ENCODE measurements around the gene IL20RA. TPM values are rescaled to one million over a fixed set of nuclear protein-coding genes. Genes with fewer than 3 reads are reported as not detected.
A peak's percentile ranks its signal among the peaks of the same experiment; 100 is the strongest.

Gene IL20RA
- total RNA-seq, 1 donor from 2014 or later, result 13.3 TPM

DNA sequence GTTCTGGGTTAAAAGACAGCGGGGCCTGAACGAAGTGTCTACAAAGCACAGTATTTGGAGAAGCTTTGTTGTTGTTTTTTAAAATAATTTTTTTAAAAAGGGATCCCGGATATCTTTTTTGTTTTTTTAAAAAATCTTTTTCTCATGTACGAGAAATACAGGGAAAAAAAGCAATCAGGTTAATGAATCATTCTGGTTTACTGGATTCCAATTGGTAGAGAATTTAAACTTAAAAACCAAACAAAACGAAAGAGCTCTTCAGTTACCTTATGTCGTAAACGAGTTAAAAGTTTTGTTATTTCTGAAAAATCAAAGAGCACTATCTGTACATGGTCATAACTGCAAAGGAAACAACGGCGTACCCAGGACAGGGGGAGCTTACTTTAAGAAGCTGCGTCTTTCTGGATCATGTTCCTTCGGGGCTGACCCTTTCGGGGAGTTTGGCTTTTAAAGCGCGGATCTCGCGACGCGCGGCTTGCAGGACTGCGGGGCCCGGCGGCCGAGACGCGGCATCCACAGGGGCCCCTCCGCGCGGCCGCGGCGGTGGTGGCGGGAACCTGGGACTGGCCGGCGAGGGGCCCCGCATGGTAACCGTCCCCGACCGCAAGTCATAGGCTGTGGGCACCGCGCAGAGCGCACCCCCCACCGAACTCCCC lies 927 bp downstream of the IL20RA start:
- ATAC-seq, result peak; percentile 45

DNA sequence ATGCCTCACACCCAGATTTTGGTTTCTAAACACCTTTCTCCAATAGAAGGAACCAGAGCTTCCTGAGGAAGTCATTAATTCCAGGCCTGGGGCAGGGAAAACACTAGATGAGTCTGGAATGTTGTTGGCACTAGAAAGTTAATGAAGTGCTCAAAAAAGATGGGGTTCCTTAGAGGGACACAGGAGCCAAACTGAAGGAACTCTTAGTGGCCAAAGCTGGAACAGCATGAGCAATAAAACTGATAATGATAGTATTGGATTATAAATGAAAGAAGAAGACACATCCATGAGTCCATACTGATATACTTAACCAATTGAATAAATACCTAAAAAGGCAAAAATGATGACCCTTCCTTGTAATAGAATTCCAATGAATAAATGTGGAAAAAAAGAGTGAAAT lies 4.4 kb downstream of the IL20RA start:
- ATAC-seq, result no peak

DNA sequence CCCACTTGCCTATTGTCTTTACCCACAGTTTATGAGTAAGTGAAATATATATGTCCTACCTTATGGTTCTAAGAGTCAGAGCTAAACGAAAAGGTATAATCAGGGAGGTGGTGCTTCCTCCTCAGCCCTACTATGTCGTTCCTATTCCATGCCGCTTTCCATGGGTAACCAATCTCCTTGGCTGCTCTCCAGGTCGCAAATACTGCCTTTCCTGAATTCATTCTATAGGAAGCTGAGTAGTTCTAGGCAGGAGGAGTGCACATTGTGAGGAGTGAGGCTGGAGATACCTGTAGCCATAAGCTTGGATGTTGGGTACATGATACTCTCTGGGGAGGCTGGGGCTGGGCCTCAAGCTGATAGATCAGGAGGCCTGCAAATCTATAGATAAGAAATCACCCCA lies 5.8 kb downstream of the IL20RA start:
- ATAC-seq, result no peak

DNA sequence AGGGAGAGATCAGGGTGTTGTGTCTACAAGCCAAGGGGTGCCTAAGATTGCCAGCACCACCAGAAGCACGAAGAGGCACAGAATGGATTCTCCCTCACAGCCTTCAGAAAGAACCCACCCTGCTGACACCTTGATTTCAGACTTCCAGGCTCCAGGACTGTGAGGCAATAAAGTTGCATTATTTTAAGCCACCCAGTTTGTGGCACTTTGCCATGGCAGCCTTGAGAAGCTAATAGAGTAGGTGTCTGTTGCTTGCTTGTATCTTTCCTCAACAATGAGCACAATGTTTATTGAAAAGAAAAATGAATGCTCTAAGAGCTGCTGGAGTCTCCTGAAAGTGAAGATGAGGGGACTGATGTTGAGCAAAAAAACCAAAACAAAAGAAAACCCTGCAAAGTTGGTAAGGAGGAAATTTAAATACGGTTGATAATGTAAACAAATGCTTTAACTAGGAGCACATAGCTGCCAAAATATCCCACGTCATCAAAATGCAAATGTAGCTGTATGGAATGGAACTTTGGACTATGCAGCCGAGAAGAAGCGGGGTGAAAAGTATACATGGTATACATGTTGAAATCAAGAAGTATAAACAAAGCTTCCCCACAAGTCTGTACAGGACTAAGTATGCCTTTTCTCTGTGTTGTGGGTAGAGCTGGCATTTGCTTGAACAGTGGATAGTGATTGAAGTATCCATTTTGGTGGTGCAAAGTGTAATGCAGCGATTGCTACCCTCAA lies 8.0 kb downstream of the IL20RA start:
- ATAC-seq, result peak; percentile 90

DNA sequence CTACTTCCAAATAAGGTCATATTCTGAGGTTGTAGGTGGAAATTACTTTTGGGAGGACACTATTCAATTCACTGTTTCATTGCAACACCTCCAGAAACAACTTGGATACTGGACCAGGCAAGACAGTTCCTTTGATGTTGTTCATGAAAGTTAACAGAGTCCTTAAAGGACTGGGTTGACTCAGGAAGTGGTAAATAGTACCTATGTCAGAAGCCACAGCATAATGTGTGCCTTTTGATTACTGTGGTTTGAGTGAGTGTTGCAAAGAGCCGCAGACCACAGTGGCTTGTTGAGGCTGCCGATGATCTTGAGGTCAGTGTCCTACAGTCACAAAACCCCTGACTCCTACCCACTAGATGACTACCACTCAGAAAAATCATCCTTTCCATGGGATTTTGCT lies 10.9 kb downstream of the IL20RA start:
- ATAC-seq, result no peak

DNA sequence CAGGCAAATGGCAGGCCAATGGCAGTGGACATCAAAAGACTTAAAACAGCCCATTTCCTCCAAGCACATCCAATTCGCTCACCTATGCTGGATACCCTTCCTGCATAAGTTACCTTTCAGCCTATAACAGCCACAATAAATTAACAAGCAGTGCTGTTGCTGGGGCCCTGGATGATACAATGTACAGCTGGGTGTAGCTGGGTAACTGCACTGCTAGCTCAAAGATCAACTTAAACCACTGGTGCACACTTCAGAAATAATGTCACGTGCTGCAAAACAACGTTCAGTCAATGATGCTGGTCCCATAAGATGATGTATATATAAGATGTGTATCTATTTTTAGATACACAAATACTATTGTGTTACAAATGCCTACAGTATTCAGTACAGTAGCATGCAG lies 13.6 kb downstream of the IL20RA start:
- no peak for ATAC-seq

DNA sequence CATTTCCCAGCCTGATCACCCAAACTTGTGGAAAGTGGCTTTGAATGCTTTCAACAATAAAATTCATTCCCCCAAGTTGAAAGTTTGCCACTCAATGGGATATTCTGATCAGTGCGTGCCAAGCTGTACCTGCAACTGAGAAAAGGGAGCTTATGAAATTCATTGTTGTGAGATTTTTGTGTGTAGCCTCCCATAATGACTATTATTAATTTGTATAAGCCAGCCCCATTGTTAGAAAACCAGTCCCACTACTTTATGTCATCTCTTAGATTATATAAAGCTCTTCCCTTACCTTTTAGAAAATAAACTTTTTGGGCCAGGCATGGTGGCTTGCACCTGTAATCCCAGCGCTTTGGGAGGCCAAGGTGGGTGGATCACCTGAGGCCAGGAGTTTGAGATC lies 15.9 kb downstream of the IL20RA start:
- peak; percentile 71 for ATAC-seq

DNA sequence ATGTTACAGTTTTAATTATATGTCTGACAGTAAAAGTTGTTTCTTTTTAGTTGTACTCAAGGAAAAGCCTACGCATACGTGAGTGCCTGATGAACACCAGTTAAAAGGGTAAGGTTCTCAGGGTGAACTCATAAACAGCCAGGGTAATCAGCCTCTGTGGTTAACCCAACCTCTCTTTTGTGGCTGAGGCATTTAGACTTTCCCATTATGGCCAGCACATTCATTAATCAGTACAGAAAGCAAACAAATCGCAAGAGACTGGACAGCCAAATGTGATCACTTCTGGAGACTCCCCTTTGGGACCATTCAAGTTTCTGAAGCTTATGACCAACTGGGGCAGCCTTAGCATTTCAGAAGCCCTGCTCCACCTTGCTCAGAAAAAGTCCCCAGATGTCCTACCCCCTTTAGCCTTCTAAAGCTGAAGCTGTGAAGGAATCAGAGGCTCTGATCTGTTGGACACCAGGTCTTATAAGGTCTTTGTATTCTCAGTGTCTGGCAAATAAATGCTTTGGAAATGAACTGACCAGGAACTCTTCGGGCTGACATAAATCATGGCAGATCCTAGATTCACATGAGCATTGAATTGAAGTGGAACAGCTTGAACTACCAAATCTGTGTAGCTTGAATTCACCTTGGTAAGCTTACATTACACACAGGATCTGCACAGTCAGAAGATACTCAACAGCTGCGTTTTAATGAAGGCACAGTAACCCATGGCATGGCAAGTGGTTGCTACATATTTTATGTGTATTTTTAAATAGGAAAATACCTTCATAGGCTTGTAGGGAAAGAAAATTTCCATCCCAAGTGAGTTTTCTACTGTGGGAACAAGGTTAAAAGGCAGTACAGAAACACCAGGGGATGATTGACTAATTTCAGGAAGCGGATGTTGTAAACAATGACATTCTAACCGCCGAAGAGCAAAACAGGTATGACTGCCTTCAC lies 18.7 kb downstream of the IL20RA start:
- ATAC-seq, result peak; percentile 81

DNA sequence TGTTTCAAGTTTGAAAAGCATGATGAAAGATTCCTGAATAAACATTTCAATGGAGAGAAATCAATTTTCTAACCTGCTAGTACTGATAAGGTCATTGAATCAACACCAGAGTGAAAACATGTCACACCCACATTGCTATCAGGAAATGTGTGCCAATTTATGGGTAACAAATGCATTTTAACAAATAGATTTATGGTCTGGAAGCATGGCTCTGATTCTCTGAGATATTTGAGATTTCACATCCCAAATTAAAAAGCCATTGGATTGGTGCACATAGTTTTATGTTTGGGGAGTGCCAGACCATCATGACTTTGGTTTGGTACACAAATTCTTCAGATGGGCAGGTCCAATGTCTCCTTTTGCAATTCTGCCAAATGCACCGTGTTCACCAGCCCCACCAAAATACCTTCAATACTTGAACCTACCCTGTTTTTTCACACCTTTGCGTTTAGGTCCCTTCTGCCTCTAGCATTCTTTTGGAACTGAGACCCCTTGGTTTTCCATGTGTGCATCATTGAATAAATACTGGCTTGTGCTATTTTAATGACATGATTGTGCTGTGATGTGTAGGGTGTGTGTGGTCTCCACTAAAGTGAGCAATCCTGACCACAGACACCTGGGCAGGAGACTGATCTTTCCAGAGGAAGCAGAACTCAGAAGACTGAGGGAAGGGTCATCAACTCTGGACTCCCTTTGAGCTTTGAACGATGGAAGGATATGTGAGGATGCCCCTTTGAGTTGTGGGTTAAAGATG lies 20.4 kb downstream of the IL20RA start:
- no peak for ATAC-seq

DNA sequence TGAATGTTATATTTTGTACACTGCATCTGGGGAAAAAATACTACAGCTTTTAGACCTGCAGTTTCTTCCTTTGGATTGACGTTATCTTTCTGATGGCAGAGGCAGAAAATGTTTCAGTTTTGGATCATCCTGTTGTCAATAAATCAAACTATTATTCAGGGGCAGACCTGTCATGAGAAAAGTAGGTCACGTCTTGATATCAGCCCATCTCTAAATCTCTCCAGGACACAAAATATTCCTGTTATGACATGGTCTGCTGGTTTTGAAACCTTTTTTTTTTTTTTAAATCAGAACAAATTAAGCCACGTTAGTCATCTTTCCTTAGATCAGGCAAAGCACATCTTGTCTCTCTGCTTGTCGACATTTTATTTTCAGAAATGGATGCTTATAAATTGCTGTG lies 24.0 kb downstream of the IL20RA start:
- ATAC-seq, result no peak

DNA sequence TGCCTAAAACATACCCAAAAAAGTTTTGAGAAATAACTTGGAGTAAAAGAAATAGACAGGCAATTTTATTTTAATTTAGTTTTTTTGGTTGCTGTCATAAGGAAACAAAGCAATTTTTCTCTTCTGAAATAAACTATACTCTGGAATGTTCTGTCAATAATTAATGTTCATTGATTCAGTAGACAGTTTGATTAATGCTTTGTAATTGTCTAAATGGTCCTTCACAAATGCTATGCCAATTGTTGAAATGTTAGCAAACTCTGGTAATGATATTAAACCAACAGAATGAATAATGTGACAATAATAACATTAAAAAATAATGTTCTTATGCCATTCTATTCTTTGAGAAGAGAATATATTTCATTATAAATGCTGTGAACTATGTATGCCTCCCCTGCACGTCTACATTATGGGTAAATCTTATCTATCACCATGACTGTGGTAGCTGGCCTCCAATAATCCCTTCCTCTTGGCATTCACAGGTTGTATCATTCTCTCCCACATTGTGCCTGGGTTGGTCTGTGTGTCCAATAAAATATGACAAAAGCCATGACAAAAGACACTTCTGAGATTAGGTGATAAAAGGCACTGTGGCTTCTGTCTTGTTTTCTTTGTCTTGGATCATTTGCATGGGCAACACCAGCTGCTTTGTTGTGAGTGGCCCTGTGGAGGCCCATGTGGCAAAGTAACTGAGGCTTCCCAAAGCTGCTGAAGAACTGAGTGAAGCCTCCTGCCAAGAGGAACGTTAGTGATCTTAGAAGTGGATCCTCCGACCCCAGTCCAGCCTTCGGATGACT lies 25.1 kb downstream of the IL20RA start:
- ATAC-seq, result no peak

DNA sequence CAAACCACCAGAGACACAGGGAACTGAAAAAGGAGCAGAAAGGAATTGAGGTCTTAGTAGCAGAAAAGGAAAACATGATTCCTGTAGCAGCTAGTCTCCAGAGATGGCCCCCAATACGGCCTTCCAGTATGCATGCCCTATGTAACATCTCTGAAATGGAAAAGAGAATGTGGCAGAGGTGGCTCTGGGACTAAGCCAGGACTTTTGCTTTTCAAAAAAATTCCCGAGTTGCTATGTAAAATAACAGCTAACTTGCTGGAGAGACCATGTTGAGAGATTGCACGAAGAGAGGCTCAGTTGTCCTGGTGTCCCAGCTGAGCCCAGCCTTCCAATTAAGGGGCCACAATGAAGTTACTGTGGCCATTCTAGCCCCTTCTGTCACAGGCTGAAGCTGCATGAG lies 27.7 kb downstream of the IL20RA start:
- no peak for ATAC-seq

DNA sequence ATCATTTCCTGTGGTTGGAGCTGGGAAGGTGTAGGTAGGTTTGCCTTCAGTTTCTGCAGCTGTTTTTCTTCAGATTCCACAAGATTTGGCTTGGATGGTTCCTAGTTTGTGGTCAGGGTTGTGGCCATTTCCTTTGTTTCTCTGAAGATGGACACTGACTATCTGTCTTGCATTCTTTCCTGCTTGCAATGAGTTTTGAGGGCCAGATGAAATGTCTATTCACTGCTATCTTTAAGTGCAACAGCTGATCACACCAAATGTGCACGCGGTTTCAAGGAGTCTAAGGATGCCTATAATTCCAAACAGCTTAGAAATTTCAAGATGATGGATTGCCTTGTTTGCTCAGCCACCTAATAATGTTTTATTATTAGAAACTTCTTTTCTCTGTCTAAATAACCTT lies 28.4 kb downstream of the IL20RA start:
- ATAC-seq, result no peak

DNA sequence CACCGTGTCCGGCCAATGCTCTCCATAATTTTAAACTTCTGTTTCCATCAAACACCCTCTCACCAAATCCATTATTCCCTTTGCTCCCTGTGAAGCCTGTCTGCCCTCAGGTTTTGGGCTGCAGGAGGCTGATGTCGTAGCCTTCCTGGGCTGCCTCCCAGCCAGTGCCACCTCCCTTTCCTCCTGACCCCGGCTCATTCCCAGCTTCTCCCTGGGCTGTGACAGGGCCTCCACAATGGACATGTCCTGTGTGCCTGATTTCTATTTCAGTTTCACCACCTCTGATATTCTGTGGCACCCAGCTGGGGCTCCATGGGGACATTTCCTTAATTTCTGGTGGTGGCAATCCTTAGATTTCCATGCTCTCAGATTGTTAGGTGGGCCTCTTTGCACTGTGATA lies 28.8 kb downstream of the IL20RA start:
- no peak for ATAC-seq

DNA sequence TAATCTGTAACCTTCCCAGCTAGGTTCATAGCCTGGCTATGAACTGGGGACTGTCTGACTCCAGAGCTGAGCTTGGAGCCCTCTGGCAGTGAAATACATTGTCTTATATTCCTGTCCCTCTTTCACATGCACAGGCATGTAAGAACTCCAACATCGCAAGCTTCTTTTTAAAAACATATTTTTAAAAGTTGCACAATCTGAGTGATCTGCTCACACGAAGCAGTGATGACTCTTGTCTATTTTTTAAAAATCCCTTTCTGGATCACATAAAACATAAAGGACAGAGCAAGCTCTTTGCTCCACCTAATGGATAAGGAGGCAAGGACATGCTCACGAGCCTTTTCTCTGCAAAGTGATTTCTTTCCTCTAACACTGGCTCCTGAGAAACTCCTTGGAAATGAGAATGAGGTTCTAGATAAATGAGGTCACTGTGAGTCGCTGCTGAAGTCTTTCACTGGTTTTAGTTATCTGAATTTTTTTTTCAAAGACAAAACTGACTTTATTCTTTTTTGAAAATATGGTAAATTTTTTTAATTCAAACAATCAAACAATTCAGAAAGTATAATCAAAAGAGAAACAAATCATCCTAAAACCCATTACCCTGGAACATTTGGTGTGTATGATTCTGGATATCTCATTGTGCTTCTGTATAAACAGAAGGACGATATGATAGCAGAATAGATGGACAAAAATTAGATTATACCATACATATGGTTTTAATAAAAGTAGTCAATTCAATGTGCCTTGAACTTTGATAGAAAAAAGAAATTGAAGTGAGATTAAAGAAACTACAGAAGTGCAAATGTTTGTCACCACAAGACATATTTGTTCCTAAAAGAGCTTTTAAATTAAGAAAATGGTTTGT lies 30.8 kb downstream of the IL20RA start:
- ATAC-seq, result peak; percentile 88

DNA sequence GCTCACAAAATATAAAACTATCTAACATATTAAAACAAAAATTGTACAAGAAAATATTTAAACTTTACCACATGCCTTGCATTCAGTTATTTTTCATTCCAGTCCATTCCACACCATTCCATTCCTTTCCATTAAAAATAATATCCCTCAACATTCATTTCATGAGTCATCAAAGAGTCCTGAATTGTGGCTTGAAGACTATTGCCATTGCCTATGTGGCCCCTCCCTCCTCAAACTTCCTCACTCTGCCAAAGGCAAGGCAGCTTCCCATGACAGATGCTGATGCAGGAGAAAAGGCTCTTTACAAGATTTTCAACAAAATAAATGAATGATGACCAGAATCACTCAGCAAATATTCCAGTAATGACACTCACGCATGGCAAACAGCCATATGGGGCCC lies 31.7 kb downstream of the IL20RA start:
- peak; percentile 51 for ATAC-seq

DNA sequence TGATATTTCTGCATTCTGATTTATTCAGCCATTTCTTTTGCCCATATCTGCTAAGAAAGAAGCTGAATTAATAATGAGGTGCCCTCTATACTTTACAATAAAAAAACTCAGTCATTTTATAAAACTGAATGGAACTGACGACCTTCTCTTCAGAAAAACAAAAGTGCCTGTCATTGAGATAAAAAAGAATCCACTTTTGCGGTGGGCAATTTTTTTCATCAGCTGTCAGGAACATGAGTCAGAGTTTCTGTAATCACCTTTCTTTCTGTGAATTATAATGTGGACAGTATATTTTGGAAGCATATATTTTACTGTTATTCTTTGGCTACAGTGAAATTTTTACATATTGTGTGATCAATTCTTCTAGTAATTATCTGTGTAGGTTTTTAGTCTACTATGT lies 33.4 kb downstream of the IL20RA start:
- no peak for ATAC-seq

DNA sequence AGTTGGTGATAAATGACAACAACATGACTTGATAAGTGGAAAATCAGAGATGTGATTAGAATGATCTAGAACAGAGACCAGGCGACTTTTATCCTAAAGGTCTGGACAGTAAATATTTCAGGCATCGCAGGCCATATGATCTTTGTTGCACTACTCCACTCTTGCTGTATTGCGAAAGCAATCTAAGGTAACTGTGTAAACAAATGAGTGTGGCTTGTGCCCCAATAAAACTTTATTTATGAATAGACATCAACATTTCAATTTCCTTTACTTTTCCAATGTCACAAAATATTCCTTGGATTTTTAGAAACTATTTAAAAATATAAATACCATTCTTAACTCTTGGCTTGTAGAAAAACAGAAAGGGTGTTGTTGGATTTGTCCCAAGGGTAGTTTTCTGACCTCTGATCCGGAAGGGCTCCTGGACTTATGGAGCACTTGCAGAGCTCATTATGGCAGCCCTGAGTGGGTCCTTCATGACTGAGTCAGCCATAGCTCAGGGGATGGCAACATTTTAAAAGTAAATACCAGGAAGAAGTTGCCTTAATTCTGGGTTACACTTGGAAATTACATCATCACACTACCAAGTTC lies 34.5 kb downstream of the IL20RA start:
- peak; percentile 13 for ATAC-seq

DNA sequence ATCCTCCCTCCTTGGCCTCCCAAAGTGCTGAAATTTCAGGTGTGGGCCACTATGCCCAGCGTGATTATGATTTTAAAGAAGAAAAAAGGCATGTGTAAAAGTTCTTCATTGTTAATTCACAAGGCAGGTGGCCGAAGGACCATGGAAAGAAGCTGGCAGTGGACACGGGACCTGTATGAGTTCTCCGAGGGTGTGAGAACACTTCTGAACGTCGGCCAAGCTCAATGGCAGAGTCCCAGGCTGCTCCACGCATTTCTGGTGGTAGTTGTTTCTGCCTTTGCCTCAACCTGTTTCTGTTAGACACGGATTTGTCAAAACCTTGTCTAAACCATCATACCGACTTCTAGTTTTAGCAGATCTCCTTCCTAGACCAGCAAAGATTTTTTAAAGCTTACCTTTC lies 36.6 kb downstream of the IL20RA start:
- ATAC-seq, result no peak

DNA sequence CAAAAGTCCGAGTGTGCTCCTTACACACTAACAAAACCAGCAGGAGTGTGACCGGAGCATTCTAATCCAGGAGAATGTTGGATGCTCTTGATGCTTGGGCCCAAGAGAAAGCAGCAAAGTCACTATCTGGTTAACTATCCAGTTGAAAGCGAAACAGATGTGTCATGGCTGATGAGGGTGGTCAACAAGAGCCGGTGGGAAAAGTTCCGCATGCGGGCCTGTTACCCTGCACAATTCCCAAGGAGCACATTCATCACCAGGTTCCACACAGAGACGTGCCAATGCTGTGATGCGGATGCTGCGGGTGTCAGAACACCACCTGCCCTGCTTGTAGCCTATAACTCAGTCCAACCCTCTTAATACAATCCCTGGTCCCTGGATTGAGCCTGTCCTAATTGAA lies 38.7 kb downstream of the IL20RA start:
- no peak for ATAC-seq

Measured in esophagus mucosa (tissue), 1 donor.